Measurements from ENCODE around the gene GALNT6.

- TF ChIP-seq POLR2AphosphoS5 (IDR thresholded peaks at IDR 0.05; ENCODE audit: insufficient read depth, low read depth, low read length) (no peak), CTCF (IDR thresholded peaks at IDR 0.05; ENCODE audit: extremely low read depth in 1 of 2, insufficient read depth in 1 of 2, low read depth in 1 of 2, low read length in 2 of 2) (no peak), POLR2A (IDR thresholded peaks at IDR 0.05; ENCODE audit: low read depth, low read length) (no peak), FOS (IDR thresholded peaks at IDR 0.05; ENCODE audit: borderline replicate concordance, insufficient read depth, low read length) (no peak), EZH2 (IDR thresholded peaks at IDR 0.05; ENCODE audit: borderline replicate concordance, low read depth, low read length, severe bottlenecking) (no peak), JUN (IDR thresholded peaks at IDR 0.05; ENCODE audit: borderline replicate concordance, insufficient read depth, insufficient read length, low read depth) (no peak), MAX (IDR thresholded peaks at IDR 0.05; ENCODE audit: insufficient read depth, insufficient read length) (no peak), MYC (IDR thresholded peaks at IDR 0.05; ENCODE audit: low read depth, low read length) (no peak), GATA2 (IDR thresholded peaks at IDR 0.05; ENCODE audit: insufficient read depth, insufficient read length, low read depth, low read length) (no peak)
Measured at GRCh38 chr12:51329742-51330141, 61.5 kb downstream of the GALNT6 start.
